Muscle of back (tissue), 11 donors: ENCODE measurements around the gene LONP1. TPM values are rescaled to one million over a fixed set of nuclear protein-coding genes. Genes with fewer than 3 reads are reported as not detected.
"Not testable (repeated sequence)": the region's sequence is repeated elsewhere in the genome, so short reads cannot be mapped to it uniquely, and the experiment has no call there.

Experiments used
- DNase-seq, 3 donors: peaks; one replicate each; pipeline versions ENCODE4 v3.0.0 to v3.0.0-alpha.2; 2013
- polyA plus RNA-seq, 10 donors: library from polyadenylated mRNA; unstranded; fragments of 120-200 nt; gene quantifications; one replicate each; pipeline ENCODE4 v1.2.1, GENCODE V29; 2013; ENCODE audit not compliant: insufficient read length in 10 of 10

The LONP1 gene
- polyA plus RNA-seq, 10 donors: 41.6 to 58.6 (median 46.8) TPM

DNA sequence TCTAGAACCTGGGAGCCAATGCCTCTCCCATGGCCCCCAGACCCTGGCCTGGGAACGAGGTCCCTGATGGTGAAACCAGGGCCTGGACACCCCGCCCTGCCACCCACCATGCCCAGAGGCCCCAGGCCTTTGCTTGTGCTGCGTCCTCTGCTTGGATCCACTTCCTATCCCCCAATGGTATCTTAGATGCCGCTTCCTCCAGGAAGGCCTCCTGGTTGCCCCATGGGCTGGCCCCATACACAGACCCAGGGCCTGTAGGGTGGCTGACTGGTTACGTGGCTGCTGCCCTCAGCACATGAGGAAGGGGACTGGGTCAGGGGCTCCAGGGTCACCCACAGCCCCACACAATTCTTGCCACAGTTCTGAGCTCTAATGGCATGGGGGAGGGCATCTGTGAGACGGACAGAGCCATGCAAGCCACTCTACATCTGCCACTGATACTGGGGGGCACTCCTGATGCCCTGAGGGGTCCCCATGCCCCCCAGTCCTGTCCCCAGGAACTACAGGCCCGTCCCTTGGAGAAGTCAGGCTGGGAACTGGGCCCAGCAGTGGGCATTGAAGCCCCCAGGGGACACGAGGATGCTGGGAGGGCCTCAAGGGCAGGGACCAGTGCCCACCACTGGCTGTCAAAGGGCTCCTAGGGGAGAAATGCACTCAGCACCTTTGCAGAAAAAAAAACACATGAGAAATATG lies 24.8 kb downstream of the LONP1 start:
- no peak for DNase-seq

DNA sequence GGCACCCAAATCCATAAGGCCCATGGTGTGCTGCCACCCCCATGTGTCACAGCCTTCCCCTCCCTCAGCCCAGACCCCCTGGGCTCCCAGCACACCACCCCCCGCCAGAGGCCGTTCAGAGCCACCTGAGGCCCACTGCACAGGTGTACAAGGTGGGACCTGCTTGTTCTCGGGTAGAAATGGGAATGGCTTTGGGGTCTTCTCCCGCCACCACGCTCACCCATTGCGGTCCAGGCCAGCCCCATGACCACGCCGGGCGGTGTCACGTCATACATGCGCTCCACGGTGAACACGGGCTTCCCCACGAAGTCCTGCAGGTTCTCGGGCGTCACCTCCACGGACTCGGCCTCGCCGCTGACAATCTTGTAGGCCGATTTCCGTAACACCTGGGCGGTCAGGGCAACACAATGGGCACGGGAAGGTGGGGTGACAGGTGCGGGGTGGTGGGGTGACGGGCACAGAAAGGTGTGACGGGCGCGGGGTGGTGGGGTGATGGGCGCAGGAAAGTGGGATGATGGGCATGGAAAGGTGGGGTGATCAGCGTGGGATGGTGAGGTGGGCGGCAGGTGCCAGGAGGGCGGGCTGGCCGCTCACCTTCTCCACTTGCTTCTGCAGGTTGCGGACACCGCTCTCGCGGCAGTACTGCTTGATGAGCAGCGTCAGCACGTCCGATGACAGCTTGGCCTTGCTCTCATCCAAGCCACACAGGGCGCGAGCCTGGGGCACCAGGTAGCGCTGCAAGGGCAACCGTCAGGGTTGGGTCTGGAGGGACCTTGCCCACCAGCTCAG lies 25.6 kb downstream of the LONP1 start:
- no peak for DNase-seq

- peak in 1 of 3 donors; percentile 52 for DNase-seq
These were observed 26.5 kb downstream of the LONP1 start for GRCh38 chr19:5693195-5694166.

DNA sequence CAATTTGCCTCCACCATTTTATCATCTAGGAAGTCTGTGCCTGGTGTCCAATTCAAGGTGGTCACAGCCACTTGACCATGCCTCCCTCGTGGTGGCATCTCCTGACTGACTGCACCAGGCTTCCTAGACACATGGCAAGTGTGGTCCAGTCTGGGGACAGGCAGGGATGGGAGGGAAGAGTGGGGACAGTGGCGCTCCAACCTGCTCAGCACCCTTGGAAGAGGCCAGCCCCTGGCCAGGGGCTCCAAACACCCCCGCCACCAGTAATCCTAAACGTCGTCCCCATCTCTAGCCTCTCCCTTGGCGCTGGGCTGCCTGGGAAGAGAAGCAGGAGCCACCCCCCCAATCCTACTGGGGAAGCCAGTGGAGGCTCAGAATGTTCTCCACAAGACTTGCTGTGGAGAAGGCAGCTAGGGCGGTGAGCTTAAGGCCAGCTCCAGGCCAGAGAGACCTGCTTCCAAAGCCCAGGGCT lies 27.2 kb downstream of the LONP1 start:
- DNase-seq: no peak

DNA sequence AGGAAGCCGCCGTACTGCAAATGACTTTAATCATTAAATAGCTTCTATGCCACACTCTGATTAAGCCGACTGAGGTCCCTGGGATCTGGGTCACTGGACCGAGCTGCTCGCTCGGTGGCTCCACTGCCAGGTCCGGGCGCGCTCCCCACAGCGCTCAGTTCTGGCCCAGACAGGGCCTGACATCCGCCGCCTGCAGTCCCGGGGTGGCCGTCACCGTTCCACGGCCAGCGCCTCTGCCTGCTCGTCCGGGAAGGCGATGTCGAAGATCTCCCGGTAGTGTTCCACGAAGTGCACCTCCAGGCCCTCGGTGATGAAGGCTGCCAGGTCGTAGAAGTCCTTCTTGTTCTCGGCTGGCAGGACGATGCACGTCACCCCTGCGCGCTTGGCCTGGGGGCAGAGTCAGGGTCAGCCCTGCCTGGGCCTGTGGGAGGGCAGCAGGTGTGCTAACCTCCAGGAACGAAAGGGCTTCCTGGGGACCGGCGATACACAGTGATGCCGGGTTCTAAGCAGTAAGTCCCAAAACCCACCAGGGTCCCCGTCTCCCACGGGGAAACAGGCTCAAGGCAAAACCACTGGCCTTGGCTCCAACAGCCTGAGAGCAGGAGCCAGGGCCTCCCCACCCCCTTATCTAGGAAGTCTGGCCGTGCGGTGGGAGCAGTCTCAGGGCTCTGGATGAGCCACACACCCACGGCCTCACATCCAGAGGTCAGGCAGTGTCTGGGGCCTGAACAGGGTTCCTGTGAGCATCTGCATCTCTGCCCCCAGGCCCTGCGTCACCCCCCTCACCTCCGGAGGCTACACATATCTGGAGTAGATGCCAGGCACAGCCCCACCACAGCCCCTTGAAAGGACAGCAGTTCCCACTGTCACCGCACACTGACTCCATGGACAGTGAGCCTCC lies 27.9 kb downstream of the LONP1 start:
- DNase-seq: no peak

DNA sequence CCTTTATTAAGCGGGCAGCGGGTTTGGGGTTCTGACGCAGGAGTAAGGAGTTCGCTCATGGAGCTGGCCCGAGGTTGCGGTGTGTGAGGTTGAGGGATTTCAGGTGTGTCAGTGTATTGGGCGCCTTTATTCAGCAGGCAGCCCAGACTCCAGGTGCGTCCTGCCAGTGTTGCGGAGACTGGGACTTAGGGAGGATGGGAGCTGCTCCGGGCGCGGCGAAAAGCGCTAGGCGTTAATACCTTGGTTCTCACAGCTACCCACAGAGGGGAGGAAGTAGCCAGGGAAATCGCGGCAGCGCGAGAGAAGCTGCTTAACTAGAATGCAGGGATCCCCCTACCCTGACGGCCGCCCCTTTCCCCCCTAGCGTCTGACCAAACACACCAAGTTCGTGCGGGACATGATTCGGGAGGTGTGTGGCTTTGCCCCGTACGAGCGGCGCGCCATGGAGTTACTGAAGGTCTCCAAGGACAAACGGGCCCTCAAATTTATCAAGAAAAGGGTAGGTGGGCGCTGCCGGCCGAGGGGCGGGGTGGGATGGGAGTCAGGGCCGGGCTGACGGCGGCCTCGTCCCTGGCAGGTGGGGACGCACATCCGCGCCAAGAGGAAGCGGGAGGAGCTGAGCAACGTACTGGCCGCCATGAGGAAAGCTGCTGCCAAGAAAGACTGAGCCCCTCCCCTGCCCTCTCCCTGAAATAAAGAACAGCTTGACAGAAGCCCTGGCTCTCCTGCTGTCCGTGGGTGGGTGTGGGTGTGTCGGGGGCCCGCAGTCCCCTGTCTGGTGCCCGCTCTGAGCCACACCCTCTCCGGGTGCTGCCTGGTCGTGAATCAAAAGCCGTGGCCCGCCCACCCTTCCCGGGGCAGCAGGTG lies 28.8 kb downstream of the LONP1 start:
- peak; percentile 38 to 85 (median 67) for DNase-seq

- DNase-seq: peak; percentile 97 to 99 (median 98)
These were observed 29.6 kb downstream of the LONP1 start, which contains the start of gene RPL36 for GRCh38 chr19:5690125-5690954. Gene RPL36, plus strand, starts transcription at chr19:5690295. Its CDS starts 213 bp downstream, at chr19:5690508.

- DNase-seq: not testable (repeated sequence)
These were observed 31.6 kb downstream of the LONP1 start for GRCh38 chr19:5688262-5688881.

DNA sequence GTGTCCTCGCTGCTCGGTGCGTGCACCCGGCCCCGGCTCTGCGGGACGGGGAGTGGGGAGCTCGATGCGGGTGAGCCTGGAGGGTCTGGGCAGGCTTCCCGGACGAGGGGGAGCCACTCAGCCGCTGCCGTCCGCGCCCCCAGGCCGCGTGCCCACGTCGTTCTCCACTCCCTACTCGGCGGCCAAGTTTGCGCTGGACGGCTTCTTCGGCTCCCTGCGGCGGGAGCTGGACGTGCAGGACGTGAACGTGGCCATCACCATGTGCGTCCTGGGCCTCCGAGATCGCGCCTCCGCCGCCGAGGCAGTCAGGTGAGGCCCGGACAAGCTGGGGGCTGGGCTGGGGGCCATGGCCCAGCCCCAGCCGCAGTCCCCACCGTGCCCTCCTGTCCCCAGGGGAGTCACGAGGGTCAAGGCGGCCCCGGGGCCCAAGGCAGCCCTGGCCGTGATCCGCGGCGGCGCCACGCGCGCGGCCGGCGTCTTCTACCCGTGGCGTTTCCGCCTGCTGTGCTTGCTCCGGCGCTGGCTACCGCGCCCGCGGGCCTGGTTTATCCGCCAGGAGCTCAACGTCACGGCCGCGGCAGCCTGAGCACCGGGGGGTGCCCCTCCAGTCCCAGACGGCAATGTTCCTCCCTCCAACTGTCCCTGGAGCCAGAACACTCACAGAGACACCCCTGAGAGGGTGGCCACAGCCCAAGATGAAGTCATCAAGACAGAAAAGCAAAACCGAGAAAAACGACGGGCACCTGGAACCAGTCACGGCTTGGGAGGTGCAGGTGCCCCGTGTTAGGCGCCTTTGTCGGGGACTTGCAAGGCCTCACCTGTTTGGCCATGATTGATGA lies 32.4 kb downstream of the LONP1 start:
- DNase-seq: no peak

DNA sequence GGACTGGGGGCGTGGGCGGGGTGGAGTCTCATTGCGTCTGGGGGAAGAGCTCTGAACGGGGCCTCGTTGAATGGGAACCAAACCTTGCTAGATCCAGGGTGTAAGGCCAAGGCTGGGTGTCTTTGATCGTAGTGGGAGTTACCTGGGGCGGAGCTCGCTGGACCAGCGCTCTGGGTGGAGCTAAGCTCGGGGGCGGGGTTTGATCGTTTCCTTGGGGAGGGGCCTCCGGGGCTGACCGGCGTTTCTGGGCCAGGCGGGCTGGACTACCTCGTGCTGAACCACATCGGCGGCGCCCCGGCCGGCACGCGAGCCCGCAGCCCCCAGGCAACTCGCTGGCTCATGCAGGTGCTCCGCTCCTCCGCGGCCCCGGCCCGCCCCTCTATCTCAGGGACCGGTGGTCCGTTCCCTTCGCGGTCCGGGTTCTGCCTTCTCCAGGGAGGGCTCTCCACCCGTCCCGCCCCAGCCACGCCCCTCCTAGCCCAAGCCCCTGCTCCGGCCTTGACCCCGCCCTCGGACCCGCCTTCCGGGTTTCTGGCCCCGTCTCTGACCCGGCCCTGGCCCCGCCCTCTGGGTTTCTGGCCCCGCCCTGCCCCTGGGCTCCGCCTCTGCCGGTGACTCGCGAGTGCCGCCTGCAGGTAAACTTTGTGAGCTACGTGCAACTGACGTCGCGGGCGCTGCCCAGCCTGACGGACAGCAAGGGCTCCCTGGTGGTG lies 33.1 kb downstream of the LONP1 start:
- DNase-seq: peak; percentile 91 to 96 (median 94)

GRCh38 chr19:5686326-5686646 lies 33.7 kb downstream of the LONP1 start:
- no peak for DNase-seq

DNA sequence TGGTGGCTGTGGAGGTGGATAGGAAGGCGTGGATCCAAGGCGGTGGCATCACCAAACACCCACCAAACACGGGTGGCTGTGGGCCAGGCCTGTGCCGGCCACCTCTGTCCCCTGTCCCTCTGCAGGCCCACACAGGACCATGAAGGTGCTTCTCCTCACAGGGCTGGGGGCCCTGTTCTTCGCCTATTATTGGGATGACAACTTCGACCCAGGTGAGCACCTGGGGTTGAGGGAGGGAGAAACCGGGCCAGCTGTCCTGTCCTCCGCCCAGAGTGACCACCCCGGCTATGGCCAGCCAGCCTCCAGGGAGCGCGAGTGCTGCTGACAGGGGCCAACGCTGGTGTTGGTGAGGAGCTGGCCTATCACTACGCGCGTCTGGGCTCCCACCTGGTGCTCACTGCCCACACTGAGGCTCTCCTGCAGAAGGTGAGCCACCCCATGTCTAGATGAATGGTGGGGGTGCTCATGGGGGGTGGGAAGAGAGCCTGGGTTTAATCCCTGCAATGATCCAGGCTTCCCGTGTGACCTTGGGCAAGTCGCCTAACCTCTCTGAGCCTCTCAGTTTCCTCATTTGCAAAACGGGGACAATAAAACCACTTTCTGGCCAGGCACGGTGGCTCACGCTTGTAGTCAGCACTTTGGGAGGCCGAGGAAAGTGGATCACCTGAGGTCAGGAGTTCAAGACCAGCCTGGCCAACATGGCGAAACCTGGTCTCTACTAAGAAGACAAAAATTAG lies 35.1 kb downstream of the LONP1 start:
- DNase-seq: no peak

DNA sequence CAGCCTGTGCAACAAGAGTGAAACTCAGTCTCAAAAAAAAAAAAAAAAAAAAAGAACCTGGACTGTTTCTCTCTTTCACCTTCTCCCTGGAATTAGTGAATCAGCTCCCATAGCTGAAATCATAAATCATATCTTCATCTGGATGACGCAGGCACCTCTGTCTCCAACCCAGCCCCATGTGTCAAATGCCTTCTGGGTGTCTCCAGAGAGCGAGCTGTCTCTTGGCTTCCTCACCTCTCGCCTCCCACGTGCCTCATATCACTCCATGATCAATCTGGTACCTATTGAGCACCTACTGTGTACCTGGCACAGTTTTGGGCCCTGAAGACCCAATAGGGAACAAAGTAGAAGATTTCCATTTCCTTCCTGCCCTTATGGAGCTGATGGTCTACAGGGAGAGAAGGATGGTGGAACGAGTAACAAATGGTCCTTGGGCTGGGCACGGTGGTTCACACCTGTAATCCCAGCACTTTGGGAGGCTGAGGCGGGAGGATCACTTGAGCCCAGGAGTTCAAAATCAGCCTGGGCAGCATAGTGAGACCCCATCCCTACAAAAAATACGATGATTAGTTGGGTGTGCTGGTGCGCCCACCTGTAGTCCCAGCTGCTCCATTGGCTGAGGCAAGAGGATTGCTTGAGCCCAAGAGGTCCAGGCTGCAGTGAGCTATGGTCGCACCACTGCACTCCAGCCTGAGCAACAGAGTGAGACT lies 36.6 kb downstream of the LONP1 start:
- DNase-seq: no peak

DNA sequence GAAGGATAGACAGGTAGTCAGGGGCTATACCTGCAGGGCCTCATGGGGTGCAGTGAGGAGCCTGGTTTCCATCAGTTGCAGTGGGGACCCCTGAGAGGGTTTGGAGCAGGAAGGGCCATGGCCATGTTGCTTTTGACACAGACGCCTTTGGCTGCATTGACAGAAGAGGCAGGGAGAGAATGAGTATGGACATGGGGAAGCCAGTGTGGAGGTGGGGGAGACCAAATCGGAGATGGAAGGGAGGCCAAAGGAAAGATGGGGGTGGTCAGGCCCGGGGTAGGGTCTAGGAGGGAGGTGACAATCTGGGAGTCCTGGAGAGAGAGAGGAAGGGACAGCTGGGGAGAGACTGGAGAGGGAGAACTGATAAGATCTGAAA lies 37.9 kb downstream of the LONP1 start:
- no peak for DNase-seq

GRCh38 chr19:5681391-5682106 lies 38.4 kb downstream of the LONP1 start:
- no peak for DNase-seq
